Left hindlimb (tissue), 1 donor: Measurements from ENCODE around the gene NCOA5.

Experiments used
- DNase-seq: peaks from one replicate; pipeline ENCODE4 v3.0.0-alpha.2; 2018

The NCOA5 gene

DNA sequence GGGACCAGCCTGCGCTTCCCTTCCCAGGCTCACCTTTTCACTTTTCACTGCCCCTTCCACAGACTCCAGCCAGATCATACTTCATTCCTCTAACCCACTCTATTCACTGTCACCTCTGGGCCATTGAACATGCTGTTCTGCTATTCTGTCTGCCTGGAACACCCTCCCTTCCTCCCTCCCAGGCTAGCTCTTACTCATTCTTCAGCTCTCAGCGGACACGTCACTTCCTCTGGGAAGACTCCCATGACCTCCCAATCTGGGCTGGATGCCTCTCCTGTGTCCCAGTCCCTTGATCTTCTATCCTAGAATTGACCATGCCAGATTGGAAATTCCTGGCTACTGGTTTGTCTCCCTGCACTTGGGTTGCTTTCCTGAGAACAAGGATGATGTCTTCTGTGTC, 55.7 kb downstream of the NCOA5 start:
- no peak for DNase-seq

DNA sequence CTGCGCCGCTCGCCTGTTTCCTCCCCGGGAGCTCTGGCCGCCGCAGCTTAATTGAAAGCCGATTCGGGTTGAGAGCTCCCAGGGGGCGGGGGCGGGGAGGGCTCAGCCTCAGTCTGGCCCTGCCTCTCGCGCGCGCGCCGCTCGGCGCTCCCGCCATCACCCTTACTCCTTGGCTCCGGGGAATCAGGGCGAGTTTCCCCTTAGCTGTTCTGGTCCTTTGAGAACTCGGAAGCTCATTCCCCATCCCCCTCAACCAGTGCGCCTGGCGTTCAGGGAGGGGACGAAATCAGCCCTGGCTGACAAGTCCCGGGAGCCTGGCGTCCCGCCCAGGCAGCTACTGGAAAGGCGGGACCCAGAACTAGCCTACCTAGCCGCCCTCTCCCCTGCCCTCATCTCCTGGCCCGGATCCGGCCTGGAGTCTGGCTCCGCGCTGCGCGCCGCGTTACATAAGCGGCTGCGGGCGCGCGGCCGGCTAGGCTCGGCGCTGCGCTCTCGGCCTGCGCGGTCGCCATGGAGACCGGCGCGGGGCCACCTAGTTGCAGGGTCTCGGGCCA, 58.0 kb downstream of the NCOA5 start:
- no peak for DNase-seq

DNA sequence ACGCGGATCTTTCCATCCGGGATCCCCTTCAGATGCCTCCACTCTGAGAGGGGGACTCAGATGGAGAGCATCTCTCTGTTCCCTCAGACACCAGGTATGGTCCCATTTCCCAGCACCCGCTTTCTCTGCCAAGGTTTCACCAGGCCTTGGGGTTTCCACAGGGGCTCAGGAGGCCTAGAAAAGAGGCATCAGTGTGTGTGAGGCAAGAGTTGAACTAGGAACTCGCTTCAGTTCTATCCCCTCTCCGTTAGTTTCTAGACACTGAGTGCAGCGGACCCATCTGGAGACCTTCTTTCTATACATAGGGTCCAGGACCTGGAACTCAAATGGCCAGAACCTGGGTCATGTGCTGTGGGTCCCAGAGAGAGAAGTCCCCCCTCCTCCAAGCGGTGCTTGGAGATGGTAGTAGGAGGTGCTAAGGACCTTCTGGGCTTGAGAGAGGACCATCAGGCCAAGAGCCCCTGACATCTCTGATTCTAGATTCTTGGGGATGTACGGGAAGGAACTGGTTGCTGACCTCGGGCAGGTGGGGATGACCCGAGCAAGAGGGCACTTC, 58.7 kb downstream of the NCOA5 start:
- DNase-seq = no peak

DNA sequence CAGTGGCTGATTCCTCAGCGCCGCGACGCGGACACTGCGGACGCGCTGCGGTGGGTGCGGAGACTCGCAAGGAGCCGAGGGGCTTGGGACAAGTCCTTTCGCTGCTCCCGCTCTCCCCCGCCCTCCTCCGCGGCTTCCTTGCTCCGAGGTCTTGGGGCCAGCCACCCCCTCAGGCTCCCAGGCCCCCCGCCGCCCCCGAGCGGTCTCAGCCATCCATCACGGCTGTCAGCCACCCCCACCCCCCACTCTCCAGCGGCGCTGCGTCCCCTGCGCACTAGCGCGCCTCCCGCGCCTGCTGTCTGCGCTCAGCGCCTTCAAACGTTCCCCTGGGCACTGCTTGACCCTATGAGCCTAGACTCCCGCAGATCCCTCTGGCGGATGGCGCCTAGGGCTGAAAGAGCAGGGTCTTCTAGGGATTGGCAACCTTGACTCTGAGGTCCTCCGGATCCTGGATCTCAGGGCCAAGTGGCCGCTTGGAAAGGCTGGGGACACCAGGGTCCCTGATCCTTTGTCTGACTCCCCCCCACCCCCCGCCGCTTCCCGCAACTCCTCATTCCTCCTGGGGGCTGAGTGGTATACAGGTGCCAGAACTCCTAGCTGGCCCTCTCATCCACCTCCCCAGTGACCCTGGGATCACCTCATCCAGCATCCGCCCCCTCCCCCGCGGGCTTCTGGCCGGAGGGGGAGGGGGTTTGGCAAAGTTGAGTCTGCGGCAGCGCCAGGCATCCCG, 59.3 kb downstream of the NCOA5 start:
- no peak for DNase-seq

DNA sequence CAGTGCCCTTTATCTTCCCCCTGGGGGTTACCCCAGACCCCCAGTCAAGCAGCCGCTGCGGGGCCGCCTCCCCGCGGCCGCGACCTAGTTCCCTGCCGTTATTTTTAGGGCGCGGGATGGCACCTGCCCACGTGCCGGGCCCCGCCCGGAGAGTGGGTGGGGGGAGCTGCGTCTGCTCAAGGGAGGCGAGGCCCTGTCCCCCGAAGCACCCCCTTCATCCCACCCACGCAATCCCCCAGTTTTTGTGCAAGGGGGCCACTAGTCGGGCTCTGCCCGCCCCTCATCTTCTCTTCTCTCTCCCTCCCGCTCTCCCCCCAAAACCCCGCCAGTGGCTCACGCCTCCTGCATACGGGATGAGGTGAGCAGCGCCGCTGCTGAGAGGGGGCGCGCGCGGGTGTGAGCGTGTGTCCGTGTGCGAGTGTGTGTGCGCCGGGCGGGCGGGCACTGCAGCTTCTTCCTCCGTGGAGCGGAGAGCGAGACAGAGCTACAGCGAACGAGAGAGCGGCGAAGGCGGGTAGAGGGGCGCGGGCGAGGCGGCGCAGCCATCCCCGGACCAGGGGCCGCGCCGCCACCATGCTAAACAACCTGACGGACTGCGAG, 60.9 kb downstream of the NCOA5 start, which contains the start of gene SLC12A5:
Gene SLC12A5, plus strand, starts transcription at position 444 of the 600 bp plus-strand sequence. Its CDS starts 130 bp downstream, at position 574.
- DNase-seq = no peak

DNA sequence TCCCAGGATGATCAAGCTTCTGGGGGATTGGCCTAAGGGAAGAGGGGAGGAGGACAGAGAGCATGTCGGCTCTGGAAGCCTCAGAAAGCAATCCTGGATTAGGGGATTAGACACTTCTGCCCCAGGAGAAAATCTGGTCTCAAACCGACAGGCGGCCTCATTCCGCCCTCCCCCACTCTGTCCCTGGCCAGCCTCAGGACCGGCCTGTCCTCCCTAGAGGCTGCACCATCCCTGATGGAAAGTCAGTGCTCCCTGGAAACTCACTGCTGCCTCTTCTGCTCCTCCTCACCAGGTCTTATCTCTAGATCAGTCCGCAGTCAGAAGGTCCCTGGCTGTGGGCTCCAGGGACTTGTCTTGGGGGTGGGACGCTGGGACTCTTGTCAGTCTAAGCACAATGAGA, 61.7 kb downstream of the NCOA5 start:
- DNase-seq = no peak

DNA sequence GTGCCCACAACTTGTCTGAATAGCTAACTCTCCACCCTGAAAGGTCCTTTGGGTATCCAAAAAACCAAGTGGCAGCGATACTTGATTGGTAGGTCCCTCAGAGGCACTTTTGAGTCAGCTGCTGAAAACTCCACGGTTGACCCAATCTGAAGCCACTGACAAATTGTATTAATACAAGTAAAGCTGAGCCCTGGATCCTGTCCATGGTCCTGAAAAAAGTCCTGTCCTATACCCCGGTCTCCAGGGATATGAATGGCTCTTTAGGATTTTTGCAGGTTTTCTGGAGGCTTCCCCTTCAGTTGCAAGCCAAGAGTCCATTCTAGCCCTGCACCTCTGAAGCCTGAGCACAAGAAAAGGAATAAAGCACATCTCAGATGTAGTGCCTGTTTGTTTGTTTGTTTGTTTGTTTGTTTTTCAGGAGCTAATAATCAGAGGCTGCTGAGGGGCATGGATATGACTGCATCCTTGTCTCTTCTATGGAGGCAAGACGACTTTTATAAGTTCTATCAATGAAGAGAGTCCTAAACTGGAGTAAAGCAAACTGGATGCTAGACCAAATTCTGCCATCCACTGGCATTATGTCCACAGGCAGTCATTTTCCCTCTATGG, 62.4 kb downstream of the NCOA5 start:
- no peak for DNase-seq

DNA sequence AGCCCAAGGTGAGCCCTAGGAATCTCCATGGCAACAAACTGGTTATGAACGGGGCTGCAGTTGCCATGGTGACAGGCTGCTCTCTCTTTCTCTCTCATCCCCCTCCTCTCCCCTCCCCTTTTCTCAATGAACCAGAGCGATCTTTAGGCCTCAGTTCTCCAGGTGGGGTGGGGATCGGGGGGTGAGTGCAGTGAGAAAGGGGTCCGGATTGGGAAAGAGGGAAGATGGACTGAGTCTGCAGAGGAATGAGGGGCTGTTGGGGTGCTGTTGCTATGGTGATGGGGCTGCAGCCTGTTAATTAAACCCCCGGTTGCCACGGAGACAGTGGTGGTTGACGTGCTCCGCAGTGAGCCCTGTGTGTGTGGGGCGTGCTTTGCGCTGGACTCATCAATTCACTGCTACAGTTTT, 64.4 kb downstream of the NCOA5 start:
- DNase-seq = no peak

DNA sequence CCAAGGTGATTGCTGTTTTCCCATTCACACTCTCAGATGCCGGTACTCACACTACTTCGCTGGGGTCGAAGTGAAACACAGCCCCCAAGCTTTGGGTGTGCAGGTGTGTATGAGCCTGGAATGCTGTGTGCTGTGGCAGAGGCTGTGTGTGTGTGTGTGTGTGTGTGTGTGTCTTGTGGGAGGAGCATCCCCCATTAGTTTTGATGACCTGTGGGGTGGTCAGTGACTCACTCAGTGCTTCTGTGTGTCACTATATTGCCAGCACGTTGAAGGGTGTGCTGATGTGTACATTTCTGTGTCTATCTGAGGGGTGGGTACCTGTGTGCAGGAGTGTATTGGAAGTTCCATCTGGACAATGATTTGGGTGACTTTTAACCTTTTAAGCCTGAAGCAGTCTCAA, 65.8 kb downstream of the NCOA5 start:
- DNase-seq = no peak

DNA sequence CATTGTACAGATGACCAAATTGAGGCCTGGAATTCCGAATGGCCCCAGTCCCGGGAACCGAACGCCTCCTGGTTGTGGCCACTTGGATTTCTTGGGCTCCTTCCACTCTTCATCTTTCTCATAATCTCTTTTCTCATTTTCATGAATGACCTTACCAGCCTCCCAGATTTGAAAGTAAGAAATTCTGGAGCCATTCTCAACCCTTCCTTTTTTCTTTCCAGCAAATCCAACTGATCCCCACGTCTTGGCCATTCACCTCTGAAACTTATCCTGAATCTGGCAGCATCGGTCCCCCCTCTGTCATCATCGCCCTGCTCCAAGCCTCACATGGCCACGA, 66.6 kb downstream of the NCOA5 start:
- no peak for DNase-seq

DNA sequence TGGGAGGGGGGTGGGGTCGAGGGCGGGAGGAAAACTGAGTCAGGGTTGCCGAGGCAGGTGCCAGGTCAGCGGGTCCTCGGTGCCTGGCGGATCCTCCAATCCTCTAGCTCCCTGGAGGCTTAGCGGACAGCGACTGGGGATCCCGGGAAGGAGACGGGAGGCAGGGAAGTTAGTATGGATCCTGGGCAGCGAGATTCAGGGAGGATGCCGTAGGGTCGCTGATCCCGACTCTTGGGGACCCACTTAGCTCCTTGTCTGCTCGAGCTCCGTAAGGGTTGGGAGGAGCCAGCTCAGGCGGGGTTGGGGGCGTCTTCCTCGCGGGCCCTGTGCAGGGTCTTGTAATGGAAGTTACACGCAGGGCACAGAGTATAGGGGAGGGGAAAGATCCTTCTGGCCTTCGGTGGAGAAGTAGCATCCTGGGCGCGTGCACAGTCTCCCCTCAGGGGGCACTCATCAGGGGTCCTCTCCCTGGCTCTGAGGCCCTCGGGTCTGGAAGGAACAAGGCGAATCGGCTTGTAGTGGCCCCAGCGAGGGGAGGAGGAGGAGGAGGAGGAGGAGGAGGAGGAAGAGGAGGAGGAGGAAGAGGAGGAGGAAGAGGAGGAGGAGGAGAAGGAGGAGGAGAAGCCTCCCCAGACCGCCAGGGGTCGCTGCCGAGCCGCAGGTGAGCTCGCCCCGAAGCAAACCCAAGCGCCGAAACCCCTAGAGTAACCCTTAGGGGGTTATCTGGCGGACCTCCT, 67.2 kb downstream of the NCOA5 start:
- DNase-seq = no peak

DNA sequence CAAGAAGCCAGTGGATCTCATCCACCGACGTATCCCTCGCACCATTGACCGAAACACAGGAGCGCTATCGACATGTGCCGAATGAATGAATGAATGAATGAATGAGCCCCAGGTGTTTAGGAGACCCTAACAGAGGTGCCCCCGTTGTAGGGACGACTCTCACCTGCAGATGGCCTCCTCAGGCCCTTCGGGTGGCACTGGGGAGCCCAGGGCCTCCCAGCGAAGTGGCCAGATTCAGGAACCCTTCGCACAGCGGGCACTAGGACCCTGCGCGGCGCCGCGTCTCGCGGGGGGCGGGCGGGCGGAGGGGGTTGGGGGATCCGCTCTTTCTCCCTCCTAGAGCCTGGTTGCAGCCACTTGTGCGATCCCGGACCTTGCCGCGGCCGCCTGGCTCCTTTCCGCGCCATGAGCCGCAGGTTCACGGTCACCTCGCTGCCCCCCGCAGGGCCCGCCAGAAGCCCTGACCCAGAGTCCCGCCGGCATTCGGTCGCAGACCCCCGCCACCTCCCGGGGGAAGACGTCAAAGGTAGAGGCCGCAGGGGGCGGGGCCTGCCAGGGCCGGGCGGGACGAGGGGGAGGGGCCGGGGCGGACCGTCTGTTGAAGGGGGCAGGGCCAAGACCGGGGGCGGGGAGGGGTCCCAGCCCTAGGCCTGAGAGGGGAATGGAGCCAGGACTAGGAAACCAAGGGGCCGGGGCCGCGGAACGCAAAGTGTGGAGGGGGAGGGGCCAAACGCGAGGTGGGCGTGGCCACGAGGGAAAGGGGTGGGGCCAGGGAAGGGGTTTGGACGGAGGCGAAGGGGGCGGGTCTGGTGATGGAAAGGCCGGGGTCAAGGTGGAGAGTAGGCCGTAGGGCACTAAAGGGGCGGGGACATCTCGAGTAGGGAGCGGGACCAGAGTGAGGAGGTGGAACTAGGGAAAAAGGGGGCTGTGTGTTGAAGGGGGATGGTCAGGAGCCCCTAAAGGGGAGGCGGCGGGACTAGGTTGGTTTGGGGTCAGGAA, 68.1 kb downstream of the NCOA5 start:
- no peak for DNase-seq

DNA sequence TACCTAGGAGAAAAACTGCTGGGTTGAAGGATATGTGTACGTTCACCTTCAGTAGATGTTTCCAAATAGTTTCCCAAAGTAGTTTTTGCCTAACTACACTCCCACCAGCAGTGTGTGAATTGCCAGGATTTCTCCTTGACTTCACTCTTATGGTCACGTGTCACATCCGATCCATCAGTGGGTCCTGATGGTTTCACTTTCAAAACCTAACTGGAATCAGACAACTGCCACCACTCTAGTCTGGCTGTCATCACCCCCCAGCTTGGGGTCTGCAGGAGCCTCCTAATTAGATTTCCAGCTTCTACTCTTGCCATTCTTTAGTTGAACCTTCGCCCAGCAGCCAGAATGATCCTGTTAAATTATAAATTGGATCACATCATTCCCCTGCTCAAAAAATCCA, 69.2 kb downstream of the NCOA5 start:
- DNase-seq = no peak

DNA sequence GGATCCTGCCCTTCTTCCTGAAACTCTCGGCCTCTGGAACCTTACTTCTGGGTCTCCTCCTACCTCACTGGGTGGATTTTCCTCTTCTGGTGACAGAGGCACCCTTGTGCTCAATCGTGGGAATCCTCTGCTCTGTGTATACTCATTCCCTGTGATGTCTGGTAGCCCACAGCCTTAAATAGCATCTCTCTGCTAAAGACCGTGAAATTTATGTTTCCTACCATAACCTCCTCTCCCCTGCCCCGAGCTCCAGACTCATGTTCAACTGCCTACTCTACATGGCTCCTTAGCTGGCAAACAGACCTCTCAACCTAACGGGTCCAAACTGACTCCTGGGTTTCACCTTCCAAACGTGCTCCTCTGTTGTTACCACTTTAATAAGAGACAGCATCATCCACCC, 71.2 kb downstream of the NCOA5 start:
- DNase-seq = no peak

DNA sequence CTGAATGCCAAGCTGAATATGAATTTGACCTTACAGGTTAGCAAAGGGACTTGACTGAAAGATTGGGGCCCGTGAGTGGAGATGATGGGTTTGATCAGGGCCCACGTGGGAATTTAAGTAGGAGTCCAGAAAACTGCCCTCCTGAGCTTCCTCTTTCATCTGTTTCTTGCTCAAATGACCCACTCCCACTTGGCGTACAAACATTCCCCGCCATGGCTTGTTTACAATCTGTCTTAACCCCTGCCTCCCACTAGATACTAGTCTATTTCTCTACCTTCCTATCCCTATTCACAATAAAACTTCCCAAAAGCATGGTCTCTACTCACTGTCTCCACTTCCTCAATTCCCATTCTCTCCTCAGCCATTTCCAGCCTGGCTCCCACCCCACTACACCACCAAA, 71.7 kb downstream of the NCOA5 start:
- no peak for DNase-seq

DNA sequence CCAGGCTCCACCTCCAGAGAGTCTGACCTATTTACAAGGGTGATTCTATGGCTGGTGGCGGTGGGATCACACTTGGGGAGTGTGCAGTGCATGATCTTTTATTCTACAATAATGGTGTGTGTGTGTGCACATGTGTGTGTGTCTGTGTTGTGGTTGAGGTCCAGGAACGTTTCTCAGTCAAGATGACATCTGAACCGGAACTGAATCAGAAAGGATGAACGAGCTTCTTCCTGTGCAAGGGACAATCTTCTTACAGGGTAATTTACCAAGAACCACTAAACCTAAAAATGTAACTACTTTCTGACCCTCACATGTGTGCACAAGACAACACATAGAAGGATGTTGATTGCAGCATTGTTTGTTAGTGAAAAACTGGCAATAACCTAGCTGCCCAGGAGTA, 72.5 kb downstream of the NCOA5 start:
- no peak for DNase-seq

DNA sequence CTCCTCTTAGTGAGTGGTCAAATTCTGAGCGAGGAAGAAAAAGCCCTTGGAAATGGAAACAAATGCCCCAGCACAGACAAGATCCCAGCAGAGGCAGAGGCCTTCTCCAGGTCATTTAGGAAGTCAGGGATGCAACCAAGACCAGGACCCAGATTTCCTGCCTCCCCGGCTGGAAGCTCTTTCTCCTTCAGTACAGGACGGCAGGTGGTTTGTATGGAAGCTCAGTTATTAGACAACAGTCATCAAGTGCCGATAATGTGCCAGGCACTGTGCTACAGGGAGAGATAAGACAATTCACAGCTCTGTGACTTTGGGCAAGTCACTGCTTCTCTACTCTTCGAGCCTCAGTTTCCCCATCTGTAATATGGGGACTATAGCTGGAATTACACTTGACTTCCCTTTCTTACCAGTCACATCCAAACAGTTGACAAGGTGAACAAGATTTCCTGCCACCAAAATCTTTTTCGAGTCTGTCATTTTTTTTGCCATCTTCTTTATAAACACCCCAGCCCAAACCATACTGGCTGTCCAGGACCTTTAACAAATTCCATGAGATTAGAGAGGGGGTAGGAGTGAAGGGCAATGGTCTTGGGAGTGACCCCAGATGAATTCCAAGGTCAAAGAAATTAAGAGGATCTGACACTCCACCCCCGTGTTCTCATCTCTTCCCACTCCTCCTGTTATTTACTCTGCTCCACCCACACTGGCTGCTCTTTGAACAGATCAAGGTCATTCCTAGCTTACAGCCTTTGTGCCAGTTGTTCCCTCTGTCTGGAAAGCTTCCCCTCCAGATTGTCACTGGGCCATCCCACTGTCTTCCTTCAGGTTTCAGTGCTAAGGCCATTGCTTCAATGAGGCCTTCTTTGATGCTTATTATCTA, 75.0 kb downstream of the NCOA5 start:
- no peak for DNase-seq

DNA sequence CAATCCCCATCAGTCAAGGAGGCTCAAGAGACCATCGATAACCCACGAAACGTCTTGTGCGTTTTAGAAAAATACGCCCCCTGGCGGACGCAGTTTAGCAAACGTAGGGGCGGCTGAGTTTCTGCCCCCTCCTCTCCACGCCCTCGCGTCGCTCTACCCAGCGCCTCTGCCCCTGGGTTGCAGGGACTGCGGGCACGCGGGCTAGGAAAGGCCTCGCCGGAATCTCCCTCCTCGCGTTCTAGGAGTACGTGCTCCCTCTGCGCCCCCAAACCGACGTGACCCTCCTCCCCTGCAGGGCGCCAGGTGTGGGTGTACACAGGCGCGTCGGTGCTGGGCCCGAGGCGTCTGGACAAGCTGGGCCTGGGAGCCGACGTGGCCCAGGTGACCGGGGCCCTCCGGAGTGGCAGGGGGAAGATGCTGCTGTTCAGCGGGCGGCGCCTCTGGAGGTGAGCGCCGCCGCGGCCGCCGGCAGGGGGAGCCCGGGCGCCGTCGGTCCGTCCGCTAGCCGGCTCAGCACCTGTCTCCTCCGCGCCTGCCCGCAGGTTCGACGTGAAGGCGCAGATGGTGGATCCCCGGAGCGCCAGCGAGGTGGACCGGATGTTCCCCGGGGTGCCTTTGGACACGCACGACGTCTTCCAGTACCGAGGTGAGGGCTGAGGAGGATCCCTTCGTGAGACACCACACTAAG, 75.8 kb downstream of the NCOA5 start:
- no peak for DNase-seq

DNA sequence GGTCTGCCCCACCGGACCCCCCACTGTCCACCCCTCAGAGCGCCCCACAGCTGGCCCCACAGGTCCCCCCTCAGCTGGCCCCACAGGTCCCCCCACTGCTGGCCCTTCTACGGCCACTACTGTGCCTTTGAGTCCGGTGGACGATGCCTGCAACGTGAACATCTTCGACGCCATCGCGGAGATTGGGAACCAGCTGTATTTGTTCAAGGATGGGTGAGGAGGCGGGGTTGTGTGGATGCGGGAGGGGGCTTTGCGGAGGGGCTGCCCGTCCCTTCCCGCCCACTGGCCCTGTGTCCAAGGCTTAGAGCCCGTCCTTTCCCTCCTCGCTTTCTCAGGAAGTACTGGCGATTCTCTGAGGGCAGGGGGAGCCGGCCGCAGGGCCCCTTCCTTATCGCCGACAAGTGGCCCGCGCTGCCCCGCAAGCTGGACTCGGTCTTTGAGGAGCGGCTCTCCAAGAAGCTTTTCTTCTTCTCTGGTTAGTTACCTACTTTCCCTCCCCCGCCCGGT, 76.4 kb downstream of the NCOA5 start:
- DNase-seq = no peak

DNA sequence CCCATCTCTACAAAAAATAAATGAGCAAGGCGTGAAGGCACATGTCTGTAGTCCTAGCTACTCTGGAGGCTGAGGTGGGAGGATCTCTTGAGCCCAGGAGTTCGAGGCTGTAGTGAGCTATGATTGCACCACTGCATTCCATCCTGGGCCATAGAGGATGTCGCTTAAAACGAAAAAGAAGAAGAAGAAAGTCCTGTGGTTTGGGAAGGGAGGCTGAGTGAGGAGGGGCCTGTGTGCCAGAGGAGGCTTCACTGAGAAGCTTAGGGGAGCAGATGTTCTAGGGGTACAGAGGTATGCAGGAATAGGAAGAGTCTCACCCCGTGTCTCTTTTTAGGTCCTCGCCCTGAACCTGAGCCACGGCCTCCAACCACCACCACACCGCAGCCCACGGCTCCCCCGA, 76.8 kb downstream of the NCOA5 start:
- DNase-seq = no peak
